Ectodermal cell (in vitro differentiated cells): ENCODE measurements around the gene RAET1G.
"Not testable (repeated sequence)": the region's sequence is repeated elsewhere in the genome, so short reads cannot be mapped to it uniquely, and the experiment has no call there.

Experiments used
- H3K27ac ChIP-seq: 2 replicates; pipeline ENCODE4 v1.7.0; 2013; ENCODE audit warnings: mild to moderate bottlenecking, low read depth, low read length; ENCODE audit not compliant: insufficient read depth, poor library complexity, severe bottlenecking
- H3K27me3 ChIP-seq: 2 replicates; pipeline ENCODE4 v1.7.0; 2013; ENCODE audit warnings: mild to moderate bottlenecking, low read length; ENCODE audit not compliant: insufficient read depth, control insufficient read depth, poor library complexity, severe bottlenecking
- H3K36me3 ChIP-seq: one replicate; pipeline ENCODE4 v1.7.0; 2013; ENCODE audit warnings: low read length; ENCODE audit not compliant: control insufficient read depth, insufficient read depth
- H3K4me1 ChIP-seq: one replicate; pipeline ENCODE4 v1.7.0; 2013; ENCODE audit warnings: low read length; ENCODE audit not compliant: control insufficient read depth, insufficient read depth
- H3K4me3 ChIP-seq: 2 replicates; pipeline ENCODE4 v1.7.0; 2013; ENCODE audit warnings: low read depth, low read length, control low read depth; ENCODE audit not compliant: insufficient read depth
- H3K9me3 ChIP-seq: 2 replicates; pipeline ENCODE4 v1.7.0; 2013; ENCODE audit warnings: mild to moderate bottlenecking, low read length, moderate library complexity; ENCODE audit not compliant: control insufficient read depth
- WGBS, 2 experiments: methylation state at CpG; one replicate each; pipeline ENCODE4 v1.1.7; 2013; ENCODE audit warnings: missing lambda C conversion rate in 2 of 2; 5-methylcytosine and 5-hydroxymethylcytosine counted together

RAET1G gene

GRCh38 chr6:149913540-149914240 lies 9.2 kb downstream of the RAET1G start:
- Histone ChIP-seq H3K36me3 (no peaks in the 10 kb centered on the region), H3K4me3 (no peak overlapping the region), H3K4me1 (no peaks in the 10 kb centered on the region), H3K27me3 (peaks cover 10% of the 10 kb centered on the region), H3K9me3 (peaks cover 4% of the 10 kb centered on the region), H3K27ac (no peak overlapping the region)
- WGBS, 2 experiments = 73 to 77% methylated on average over 9 of the region's 9 CpGs

- H3K27ac ChIP-seq = no peak overlapping the region
- H3K4me1 ChIP-seq = no peaks in the 10 kb centered on the region
- no peak overlapping the region for H3K4me3 ChIP-seq
- H3K36me3 ChIP-seq = no peaks in the 10 kb centered on the region
- H3K9me3 ChIP-seq = peaks cover 4% of the 10 kb centered on the region
- 63 to 67% methylated on average over 2 of the region's 2 CpGs for WGBS, 2 experiments
- H3K27me3 ChIP-seq = peaks cover 10% of the 10 kb centered on the region
These were observed 9.8 kb downstream of the RAET1G start for GRCh38 chr6:149913085-149913484.

GRCh38 chr6:149912680-149913079 lies 10.2 kb downstream of the RAET1G start:
- H3K4me1 ChIP-seq, H3K27me3 ChIP-seq, H3K4me3 ChIP-seq, H3K9me3 ChIP-seq, H3K36me3 ChIP-seq, H3K27ac ChIP-seq: not testable (repeated sequence)
- 75 to 82% methylated on average over 3 of the region's 3 CpGs for WGBS, 2 experiments

GRCh38 chr6:149910721-149911151 lies 12.2 kb downstream of the RAET1G start:
- Histone ChIP-seq H3K27me3 (peaks cover 6% of the 10 kb centered on the region), H3K4me1 (no peaks in the 10 kb centered on the region), H3K36me3 (no peaks in the 10 kb centered on the region), H3K27ac (no peak overlapping the region), H3K9me3 (peaks cover 4% of the 10 kb centered on the region), H3K4me3 (no peak overlapping the region)
- WGBS, 2 experiments = 92 to 94% methylated on average over 23 of the region's 23 CpGs

GRCh38 chr6:149909701-149910470 lies 13.0 kb downstream of the RAET1G start:
- Histone ChIP-seq H3K4me1 (no peaks in the 10 kb centered on the region), H3K27ac (no peak overlapping the region)
- 85 to 86% methylated on average over 9 of the region's 9 CpGs for WGBS, 2 experiments

GRCh38 chr6:149908480-149908879 lies 14.4 kb downstream of the RAET1G start:
- not testable (repeated sequence) for H3K27me3 ChIP-seq, H3K4me3 ChIP-seq, H3K9me3 ChIP-seq, H3K36me3 ChIP-seq, H3K4me1 ChIP-seq, H3K27ac ChIP-seq
- WGBS, 2 experiments = 63 to 72% methylated on average over 4 of the region's 4 CpGs

More at GRCh38 chr6:149909701-149910470, 13.0 kb downstream of the RAET1G start:
- Histone ChIP-seq H3K9me3 (peaks cover 4% of the 10 kb centered on the region), H3K27me3 (peaks cover 6% of the 10 kb centered on the region), H3K4me3 (no peak overlapping the region), H3K36me3 (no peaks in the 10 kb centered on the region)

- no peaks in the 10 kb centered on the region for H3K4me1 ChIP-seq
- H3K36me3 ChIP-seq = no peaks in the 10 kb centered on the region
- H3K4me3 ChIP-seq = no peak overlapping the region
- H3K27ac ChIP-seq = no peak overlapping the region
- peaks cover 4% of the 10 kb centered on the region for H3K9me3 ChIP-seq
- no peaks in the 10 kb centered on the region for H3K27me3 ChIP-seq
- WGBS, 2 experiments = 80 to 82% methylated on average over 2 of the region's 2 CpGs
These were observed 15.6 kb downstream of the RAET1G start for GRCh38 chr6:149907317-149907716.

- peaks cover 4% of the 10 kb centered on the region for H3K9me3 ChIP-seq
- H3K27ac ChIP-seq = no peak overlapping the region
- H3K4me1 ChIP-seq = no peaks in the 10 kb centered on the region
- 94 to 95% methylated on average over 4 of the region's 4 CpGs for WGBS, 2 experiments
- H3K27me3 ChIP-seq = no peaks in the 10 kb centered on the region
- H3K36me3 ChIP-seq = no peaks in the 10 kb centered on the region
- no peak overlapping the region for H3K4me3 ChIP-seq
These were observed 16.5 kb downstream of the RAET1G start for GRCh38 chr6:149906405-149906804.

GRCh38 chr6:149905911-149906371 lies 17.0 kb downstream of the RAET1G start:
- Histone ChIP-seq H3K9me3 (peaks cover 4% of the 10 kb centered on the region), H3K27ac (no peak overlapping the region), H3K4me3 (no peak overlapping the region), H3K36me3 (no peaks in the 10 kb centered on the region), H3K4me1 (no peaks in the 10 kb centered on the region), H3K27me3 (no peaks in the 10 kb centered on the region)
- WGBS, 2 experiments = 88 to 89% methylated on average over 6 of the region's 6 CpGs

GRCh38 chr6:149905371-149905910 lies 17.5 kb downstream of the RAET1G start:
- H3K27me3 ChIP-seq = no peaks in the 10 kb centered on the region
- H3K9me3 ChIP-seq = peaks cover 4% of the 10 kb centered on the region
- no peaks in the 10 kb centered on the region for H3K36me3 ChIP-seq
- H3K4me1 ChIP-seq = no peaks in the 10 kb centered on the region
- H3K4me3 ChIP-seq = no peak overlapping the region
- 93% methylated on average over 18 of the region's 18 CpGs for WGBS, 2 experiments
- no peak overlapping the region for H3K27ac ChIP-seq
